Measurements from ENCODE around the gene AFF3.

GRCh38 chr2:99623613-99624012 lies 518.8 kb downstream of the AFF3 start:
- TF ChIP-seq CTCF (conservative IDR thresholded peaks at IDR 0.05) (no peak), EZH2 (IDR thresholded peaks at IDR 0.05; ENCODE audit: low read depth) (no peak)

Measured in PC-9 (cell line).